AG10803 (cell line): Measurements from ENCODE around the gene TMEM72.
A peak's percentile ranks its signal among the peaks of the same experiment; 100 is the strongest.

Experiments used
- DNase-seq: peaks from one replicate; pipeline ENCODE4 v3.0.0; 2010; ENCODE audit warnings: low read depth
- H3K4me3 ChIP-seq: 2 replicates; pipeline ENCODE4 v1.5.1; 2011; ENCODE audit warnings: mild to moderate bottlenecking, low read length, control low read depth
- TF ChIP-seq, protein P1 (sequence below): conservative IDR thresholded peaks from 2 replicates; pipeline ENCODE4 v1.5.1; 2011; ENCODE audit warnings: mild to moderate bottlenecking, low read length, control low read depth, inconsistent platforms

The TMEM72 gene

DNA sequence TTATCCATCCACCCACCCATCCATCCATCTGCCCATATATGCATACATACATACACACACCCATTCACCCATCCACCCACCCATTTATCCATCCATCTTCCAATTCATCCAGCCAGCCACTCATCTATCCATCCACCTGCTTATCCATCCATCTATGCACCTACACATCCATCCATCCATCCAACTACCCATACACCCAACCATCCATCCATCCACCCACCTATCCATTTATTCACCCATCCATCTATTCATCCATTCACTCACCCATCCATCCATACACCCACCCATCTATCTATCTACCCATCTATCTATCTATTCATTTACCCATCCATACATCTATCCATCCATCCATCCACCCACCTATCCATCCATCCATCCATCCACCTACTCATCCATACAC lies 17.3 kb downstream of the TMEM72 start:
- TF ChIP-seq, protein P1, sequence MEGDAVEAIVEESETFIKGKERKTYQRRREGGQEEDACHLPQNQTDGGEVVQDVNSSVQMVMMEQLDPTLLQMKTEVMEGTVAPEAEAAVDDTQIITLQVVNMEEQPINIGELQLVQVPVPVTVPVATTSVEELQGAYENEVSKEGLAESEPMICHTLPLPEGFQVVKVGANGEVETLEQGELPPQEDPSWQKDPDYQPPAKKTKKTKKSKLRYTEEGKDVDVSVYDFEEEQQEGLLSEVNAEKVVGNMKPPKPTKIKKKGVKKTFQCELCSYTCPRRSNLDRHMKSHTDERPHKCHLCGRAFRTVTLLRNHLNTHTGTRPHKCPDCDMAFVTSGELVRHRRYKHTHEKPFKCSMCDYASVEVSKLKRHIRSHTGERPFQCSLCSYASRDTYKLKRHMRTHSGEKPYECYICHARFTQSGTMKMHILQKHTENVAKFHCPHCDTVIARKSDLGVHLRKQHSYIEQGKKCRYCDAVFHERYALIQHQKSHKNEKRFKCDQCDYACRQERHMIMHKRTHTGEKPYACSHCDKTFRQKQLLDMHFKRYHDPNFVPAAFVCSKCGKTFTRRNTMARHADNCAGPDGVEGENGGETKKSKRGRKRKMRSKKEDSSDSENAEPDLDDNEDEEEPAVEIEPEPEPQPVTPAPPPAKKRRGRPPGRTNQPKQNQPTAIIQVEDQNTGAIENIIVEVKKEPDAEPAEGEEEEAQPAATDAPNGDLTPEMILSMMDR = no peak
- no peak for DNase-seq
- no peak overlapping the region for H3K4me3 ChIP-seq

GRCh38 chr10:44929356-44930255 lies 18.5 kb downstream of the TMEM72 start:
- H3K4me3 ChIP-seq = no peak overlapping the region
- TF ChIP-seq, protein P1 = no peak
- DNase-seq = no peak

GRCh38 chr10:44930904-44931620 lies 19.9 kb downstream of the TMEM72 start:
- DNase-seq = no peak
- no peak overlapping the region for H3K4me3 ChIP-seq
- TF ChIP-seq, protein P1 = no peak

DNA sequence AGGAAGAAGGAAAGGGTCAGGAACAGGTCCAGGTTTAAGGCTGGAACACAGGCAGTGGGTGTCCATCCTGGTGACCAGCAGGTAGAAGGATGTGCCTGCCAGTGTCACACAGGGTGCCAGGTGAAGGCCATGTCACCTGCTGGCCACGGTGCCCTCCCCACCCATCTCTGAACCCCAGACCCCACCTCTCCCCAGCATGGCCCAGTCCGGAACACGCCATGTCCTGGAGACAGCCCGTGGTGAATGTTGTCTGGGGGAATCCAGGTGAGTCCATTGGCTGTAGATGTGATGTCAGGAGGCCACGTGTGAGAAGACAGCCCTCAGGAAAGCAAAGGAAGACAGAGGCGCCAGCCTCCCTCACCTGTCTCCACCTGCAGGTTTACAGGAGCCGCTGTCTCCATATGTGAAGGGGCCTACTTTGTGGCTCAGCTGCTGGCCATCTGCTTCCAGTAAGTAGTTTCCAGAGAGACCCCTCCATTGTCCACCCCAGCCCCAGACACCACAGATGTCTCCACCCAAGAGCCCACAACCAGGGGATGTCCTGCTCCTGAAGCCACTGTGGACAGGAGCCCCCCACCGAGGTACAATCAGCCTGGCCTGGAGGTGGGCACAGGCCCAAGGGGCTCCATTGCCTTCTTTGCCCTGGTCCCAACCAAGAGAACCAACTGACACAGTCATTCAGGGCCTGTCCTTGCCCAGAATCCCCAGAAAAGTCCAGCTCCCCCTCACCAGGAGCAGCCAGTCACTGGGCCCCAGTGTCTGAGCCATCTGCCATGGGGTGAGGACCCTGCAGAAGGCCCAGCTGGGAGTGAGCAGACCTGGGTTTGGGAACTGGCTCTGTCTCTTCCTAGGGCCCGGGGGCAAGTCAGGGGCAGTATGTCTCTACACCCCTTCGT lies 20.7 kb downstream of the TMEM72 start:
- no peak overlapping the region for H3K4me3 ChIP-seq
- no peak for DNase-seq
- TF ChIP-seq, protein P1 = no peak

- TF ChIP-seq, protein P1 = peak; percentile 95
- no peak overlapping the region for H3K4me3 ChIP-seq
- peak; percentile 76 for DNase-seq
Observed at GRCh38 chr10:44932517-44933450, 21.6 kb downstream of the TMEM72 start.
